LNCAP (cell line): ENCODE results near the gene ARID1B.

Source experiments
- TF ChIP-seq, protein P1 (sequence below): fragments of 450-650 bp; IDR thresholded peaks from 2 replicates; pipeline ENCODE4 v1.5.1; 2017; ENCODE audit warnings: mild to moderate bottlenecking

ARID1B gene

GRCh38 chr6:156985309-156985708 lies 208.1 kb downstream of the ARID1B start:
- TF ChIP-seq, protein P1, sequence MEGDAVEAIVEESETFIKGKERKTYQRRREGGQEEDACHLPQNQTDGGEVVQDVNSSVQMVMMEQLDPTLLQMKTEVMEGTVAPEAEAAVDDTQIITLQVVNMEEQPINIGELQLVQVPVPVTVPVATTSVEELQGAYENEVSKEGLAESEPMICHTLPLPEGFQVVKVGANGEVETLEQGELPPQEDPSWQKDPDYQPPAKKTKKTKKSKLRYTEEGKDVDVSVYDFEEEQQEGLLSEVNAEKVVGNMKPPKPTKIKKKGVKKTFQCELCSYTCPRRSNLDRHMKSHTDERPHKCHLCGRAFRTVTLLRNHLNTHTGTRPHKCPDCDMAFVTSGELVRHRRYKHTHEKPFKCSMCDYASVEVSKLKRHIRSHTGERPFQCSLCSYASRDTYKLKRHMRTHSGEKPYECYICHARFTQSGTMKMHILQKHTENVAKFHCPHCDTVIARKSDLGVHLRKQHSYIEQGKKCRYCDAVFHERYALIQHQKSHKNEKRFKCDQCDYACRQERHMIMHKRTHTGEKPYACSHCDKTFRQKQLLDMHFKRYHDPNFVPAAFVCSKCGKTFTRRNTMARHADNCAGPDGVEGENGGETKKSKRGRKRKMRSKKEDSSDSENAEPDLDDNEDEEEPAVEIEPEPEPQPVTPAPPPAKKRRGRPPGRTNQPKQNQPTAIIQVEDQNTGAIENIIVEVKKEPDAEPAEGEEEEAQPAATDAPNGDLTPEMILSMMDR = no peak

DNA sequence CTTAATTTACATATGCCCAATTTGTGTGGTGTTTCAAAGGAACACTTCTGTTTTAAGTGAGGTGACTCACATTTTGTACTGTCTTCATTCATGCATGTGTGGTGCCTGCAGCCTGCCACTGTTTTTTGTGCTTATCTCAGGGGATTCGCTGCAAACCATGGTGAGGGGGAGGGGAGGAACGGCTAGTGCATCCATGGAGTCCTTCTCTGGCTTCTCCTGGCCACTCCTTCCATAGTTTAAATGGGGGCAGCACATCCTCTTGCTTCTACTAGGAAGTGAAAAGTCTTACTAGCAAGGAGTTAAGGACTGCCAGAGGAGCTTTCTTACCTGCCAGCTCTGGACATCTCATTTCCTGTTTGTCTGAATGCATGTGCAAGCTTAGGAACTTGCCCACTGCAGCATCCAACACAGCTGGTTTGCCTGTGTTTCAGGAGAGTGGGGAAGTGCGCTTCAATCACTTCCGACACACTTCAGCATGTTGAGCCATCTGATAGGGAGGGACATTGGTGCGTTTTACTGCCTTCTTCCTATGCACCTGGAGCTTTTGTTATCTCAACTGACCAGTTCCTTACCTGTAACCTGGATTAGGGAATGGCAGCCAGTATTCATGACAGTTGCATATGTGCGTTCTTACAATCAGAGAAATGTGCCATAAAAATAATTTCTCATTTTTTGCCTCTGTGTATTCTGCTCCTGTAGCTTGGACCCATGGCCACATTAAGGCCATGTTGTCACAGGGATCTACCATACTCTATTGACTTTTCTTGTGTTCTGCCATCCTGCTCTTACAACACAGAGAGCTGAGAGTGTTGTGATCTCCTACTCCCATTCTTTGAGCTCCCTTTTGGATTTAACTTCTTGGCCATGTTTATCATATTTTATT lies 211.3 kb downstream of the ARID1B start:
- TF ChIP-seq, protein P1 = no peak

GRCh38 chr6:156989159-156989806 lies 212.1 kb downstream of the ARID1B start:
- TF ChIP-seq, protein P1 = no peak

- TF ChIP-seq, protein P1 = no peak
These were observed 215.0 kb downstream of the ARID1B start for GRCh38 chr6:156992020-156992804.

- TF ChIP-seq, protein P1 = no peak
These were observed 216.5 kb downstream of the ARID1B start for GRCh38 chr6:156993713-156994112.

- TF ChIP-seq, protein P1 = no peak
These were observed 217.3 kb downstream of the ARID1B start for GRCh38 chr6:156994215-156995076.
